ENCODE data around the gene HMCN2. TPM values are rescaled to one million over a fixed set of nuclear protein-coding genes. Genes with fewer than 3 reads are reported as not detected.
A peak's percentile ranks its signal among the peaks of the same experiment; 100 is the strongest.

Gene HMCN2
- polyA plus RNA-seq, 2 of the 4 experiments (the other 2 are of a cell fraction), result 0.01 TPM; not detected in 1

DNA sequence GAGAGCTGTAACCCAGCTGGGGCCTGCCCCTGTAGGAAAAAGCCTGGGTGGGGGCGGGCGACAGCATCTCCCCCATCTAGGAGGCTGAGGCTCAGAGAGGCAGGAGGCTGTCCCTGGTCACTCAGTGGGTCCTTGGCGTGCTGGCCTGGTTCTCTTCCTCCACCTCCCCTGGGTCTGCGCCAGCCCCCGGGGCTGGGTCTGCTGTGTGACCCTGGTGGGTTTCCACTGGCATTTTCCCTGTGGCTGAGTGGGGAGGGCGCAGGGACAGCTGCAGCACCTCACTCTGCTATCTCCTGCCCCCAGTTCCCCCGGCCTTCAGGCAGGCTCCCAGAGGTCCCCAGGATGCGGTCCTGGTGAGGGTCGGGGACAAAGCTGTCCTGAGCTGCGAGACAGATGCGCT, 119.7 kb downstream of the HMCN2 start (continued):
- no peak for TF ChIP-seq EP300 (IDR thresholded peaks at IDR 0.05)

GRCh38 chr9:130387398-130387797, 121.8 kb downstream of the HMCN2 start:
- ChIA-PET CTCF (interaction anchor here (1.1 kb wide), 1 partner anchor 17 kb away, joined by 3 read pairs; no protein-coding TSS in a partner anchor), POLR2A (no interaction called here)
- TF ChIP-seq MAFK (IDR thresholded peaks at IDR 0.05; ENCODE audit: partially characterized antibody), result no peak
- no peak for TF ChIP-seq TP53 (CRISPR knock-in tag; IDR thresholded peaks at IDR 0.05)
- TF ChIP-seq ZNF302 (CRISPR knock-in tag; IDR thresholded peaks at IDR 0.05), result no peak
- no peak for TF ChIP-seq MAZ (IDR thresholded peaks at IDR 0.05; ENCODE audit: borderline replicate concordance, low read depth, low read length)
- TF ChIP-seq, protein P1, sequence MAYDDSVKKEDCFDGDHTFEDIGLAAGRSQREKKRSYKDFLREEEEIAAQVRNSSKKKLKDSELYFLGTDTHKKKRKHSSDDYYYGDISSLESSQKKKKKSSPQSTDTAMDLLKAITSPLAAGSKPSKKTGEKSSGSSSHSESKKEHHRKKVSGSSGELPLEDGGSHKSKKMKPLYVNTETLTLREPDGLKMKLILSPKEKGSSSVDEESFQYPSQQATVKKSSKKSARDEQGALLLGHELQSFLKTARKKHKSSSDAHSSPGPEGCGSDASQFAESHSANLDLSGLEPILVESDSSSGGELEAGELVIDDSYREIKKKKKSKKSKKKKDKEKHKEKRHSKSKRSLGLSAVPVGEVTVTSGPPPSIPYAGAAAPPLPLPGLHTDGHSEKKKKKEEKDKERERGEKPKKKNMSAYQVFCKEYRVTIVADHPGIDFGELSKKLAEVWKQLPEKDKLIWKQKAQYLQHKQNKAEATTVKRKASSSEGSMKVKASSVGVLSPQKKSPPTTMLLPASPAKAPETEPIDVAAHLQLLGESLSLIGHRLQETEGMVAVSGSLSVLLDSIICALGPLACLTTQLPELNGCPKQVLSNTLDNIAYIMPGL (CRISPR knock-in tag; IDR thresholded peaks at IDR 0.05; ENCODE audit: borderline replicate concordance), result no peak
- TF ChIP-seq NPAS2 (CRISPR knock-in tag; IDR thresholded peaks at IDR 0.05; ENCODE audit: borderline replicate concordance), result no peak
- TF ChIP-seq CHD2 (IDR thresholded peaks at IDR 0.05; ENCODE audit: low read length, partially characterized antibody), result no peak
- TF ChIP-seq JUN (IDR thresholded peaks at IDR 0.05), result no peak
- TF ChIP-seq CEBPB (IDR thresholded peaks at IDR 0.05), result no peak
- TF ChIP-seq RNF2 (IDR thresholded peaks at IDR 0.05; ENCODE audit: borderline replicate concordance, low read depth), result no peak
- TF ChIP-seq ZSCAN20 (CRISPR knock-in tag; IDR thresholded peaks at IDR 0.05), result no peak
- FAIRE-seq, result no peak
- Histone ChIP-seq H3K27ac (no peak overlapping the region), H3K4me3 (no peak overlapping the region), H3K9me3 (no peaks in the 10 kb centered on the region), H3K4me2 (no peak overlapping the region), H3K4me1 (no peaks in the 10 kb centered on the region)
- 55% methylated on average over 8 of the region's 8 CpGs for WGBS (ENCODE audit: missing lambda C conversion rate)
- no peak for ATAC-seq
- DNase-seq (ENCODE audit: low read depth in 1 of 2, low spot score in 1 of 2), result no peak

DNA sequence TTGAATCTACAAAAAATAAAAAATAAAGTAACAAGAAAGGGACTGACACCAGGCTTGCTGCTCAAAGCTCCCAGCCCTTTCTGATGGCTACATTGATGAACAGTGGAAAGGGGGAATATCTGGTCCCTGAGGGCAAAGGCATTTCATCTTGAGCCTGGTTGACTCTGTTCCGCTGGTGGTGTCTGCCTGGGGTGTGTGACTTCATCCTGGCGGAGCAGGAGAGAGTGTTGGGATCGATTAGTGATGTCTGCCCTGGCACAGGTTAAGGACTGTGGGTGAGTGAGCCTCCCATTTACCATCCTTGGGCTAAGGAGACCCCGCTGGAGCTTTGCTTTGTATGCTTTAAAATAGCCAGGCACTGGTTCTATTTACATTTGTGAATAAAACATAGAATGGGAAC, 122.3 kb downstream of the HMCN2 start:
- DNase-seq (ENCODE audit: low read depth in 1 of 2, low spot score in 1 of 2) (peak in 1 of 2 experiments; percentile 23), ATAC-seq (no peak), FAIRE-seq (no peak)
- Histone ChIP-seq H3K4me2 (no peak overlapping the region), H3K27ac (no peak overlapping the region), H3K9me3 (no peaks in the 10 kb centered on the region), H3K4me3 (no peak overlapping the region), H3K4me1 (no peaks in the 10 kb centered on the region)
- TF ChIP-seq RNF2 (IDR thresholded peaks at IDR 0.05; ENCODE audit: borderline replicate concordance, low read depth) (no peak), ZFP36 (IDR thresholded peaks at IDR 0.05; ENCODE audit: borderline replicate concordance, partially characterized antibody) (no peak), MAFK (IDR thresholded peaks at IDR 0.05; ENCODE audit: partially characterized antibody) (no peak), JUNB (IDR thresholded peaks at IDR 0.05) (no peak), CHD2 (IDR thresholded peaks at IDR 0.05; ENCODE audit: low read length, partially characterized antibody) (no peak), NR3C1 (IDR thresholded peaks at IDR 0.05) (no peak), KDM5A (IDR thresholded peaks at IDR 0.05) (no peak), ATOH8 (CRISPR knock-in tag; IDR thresholded peaks at IDR 0.05; ENCODE audit: low read depth) (no peak), ZSCAN20 (CRISPR knock-in tag; IDR thresholded peaks at IDR 0.05) (no peak), HOXA7 (CRISPR knock-in tag; IDR thresholded peaks at IDR 0.05) (no peak), FOSL2 (IDR thresholded peaks at IDR 0.05) (no peak), FOSL2 (CRISPR knock-in tag; IDR thresholded peaks at IDR 0.05) (no peak), NFE2L2 (conservative IDR thresholded peaks at IDR 0.05; ENCODE audit: low read length) (no peak)
- TF ChIP-seq, protein P2, sequence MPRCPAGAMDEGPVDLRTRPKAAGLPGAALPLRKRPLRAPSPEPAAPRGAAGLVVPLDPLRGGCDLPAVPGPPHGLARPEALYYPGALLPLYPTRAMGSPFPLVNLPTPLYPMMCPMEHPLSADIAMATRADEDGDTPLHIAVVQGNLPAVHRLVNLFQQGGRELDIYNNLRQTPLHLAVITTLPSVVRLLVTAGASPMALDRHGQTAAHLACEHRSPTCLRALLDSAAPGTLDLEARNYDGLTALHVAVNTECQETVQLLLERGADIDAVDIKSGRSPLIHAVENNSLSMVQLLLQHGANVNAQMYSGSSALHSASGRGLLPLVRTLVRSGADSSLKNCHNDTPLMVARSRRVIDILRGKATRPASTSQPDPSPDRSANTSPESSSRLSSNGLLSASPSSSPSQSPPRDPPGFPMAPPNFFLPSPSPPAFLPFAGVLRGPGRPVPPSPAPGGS (IDR thresholded peaks at IDR 0.05), result no peak
- TF ChIP-seq, protein P3, sequence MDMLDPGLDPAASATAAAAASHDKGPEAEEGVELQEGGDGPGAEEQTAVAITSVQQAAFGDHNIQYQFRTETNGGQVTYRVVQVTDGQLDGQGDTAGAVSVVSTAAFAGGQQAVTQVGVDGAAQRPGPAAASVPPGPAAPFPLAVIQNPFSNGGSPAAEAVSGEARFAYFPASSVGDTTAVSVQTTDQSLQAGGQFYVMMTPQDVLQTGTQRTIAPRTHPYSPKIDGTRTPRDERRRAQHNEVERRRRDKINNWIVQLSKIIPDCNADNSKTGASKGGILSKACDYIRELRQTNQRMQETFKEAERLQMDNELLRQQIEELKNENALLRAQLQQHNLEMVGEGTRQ (IDR thresholded peaks at IDR 0.05), result no peak
- 41% methylated on average over 4 of the region's 4 CpGs for WGBS (ENCODE audit: missing lambda C conversion rate)
- CTCF ChIA-PET, result no interaction called here
- POLR2A ChIA-PET, result no interaction called here
